Psoas muscle (tissue), 8 donors: Measurements from ENCODE around the gene C20orf144. TPM values are rescaled to one million over a fixed set of nuclear protein-coding genes. Genes with fewer than 3 reads are reported as not detected.

Experiments
- ATAC-seq, 4 donors: fragments of 200-7000 bp; cut with Tn5 transposase; one replicate each; pipeline ENCODE4 v1.9.1; 2020; ENCODE audit warnings: moderate library complexity in 3 of 4, mild to moderate bottlenecking in 2 of 4
- DNase-seq, 2 donors: peaks; one replicate each; pipeline ENCODE4 v3.0.0-alpha.2; 2020
- H3K27ac ChIP-seq: fragments of 200-600 bp; one replicate; pipeline ENCODE4 v1.8.0; 2022
- H3K27me3 ChIP-seq, 3 donors: fragments of 200-600 bp in 1 of 3; one replicate each; pipeline versions ENCODE4 v1.6.1 to v1.8.0; 2013 to 2022; ENCODE audit warnings: low read length in 2 of 3, mild to moderate bottlenecking in 2 of 3, moderate library complexity in 1 of 3; ENCODE audit not compliant: insufficient read depth in 3 of 3
- H3K36me3 ChIP-seq, 2 donors: fragments of 200-600 bp in 1 of 2; one replicate each; pipeline versions ENCODE4 v1.6.1 to v1.8.0; 2013 to 2022; ENCODE audit warnings: low read depth in 1 of 2, mild to moderate bottlenecking in 1 of 2, moderate library complexity in 1 of 2; ENCODE audit not compliant: insufficient read depth in 1 of 2
- H3K4me1 ChIP-seq: fragments of 200-600 bp; one replicate; pipeline ENCODE4 v1.8.0; 2022
- H3K4me3 ChIP-seq: fragments of 200-600 bp; one replicate; pipeline ENCODE4 v1.8.0; 2022; ENCODE audit warnings: mild to moderate bottlenecking
- H3K9me3 ChIP-seq: fragments of 200-600 bp; one replicate; pipeline ENCODE4 v1.8.0; 2022
- CTCF ChIP-seq: fragments of 200-600 bp; IDR thresholded peaks from one replicate; pipeline ENCODE4 v1.8.0; 2022; ENCODE audit warnings: antibody characterized with exemption
- WGBS, 3 donors: extraction: QIAGEN DNeasy Blood & Tissue Kit; methylation state at CpG; one replicate each; pipeline versions ENCODE4 v1.1.6 to v1.1.7; 2013; 5-methylcytosine and 5-hydroxymethylcytosine counted together
- intact Hi-C, 2 donors: fragments of 100-400 bp; cut with DNase I; formaldehyde crosslinking; loops; one replicate each; pipeline versions ENCODE4 v1.11.0 to v1.14.2; 2022
- polyA plus RNA-seq, 3 donors: library from polyadenylated mRNA; stranded (reverse); fragments of 200-250 nt; gene quantifications; one replicate each; pipeline ENCODE4 v1.2.3, GENCODE V29; 2013
- total RNA-seq, 4 donors: library from RNA; stranded (reverse); fragmentation: NEBNext Ultra II Directional in 2 of 4; extraction: Animal tissue kit (Norgen Biotek cat#: 25700) in 2 of 4; gene quantifications; one replicate each; pipeline versions ENCODE4 v1.2.1 to v1.2.4, GENCODE V29; 2021 to 2023
- donor health status: healthy with polysubstance abuse.
- donor health status: DM: no; HTN: no; CAD: no; lungs with moderate emphysema.
- donor health status: Bipolar disorder and iron deficiency.
- donor health status: healthy.
- donor health status: DM: yes; HTN: yes; CAD: no.
- donor health status: DM: no; HTN: no; CAD: no.
- donor health status: DM: no; HTN: no; CAD: no.
- donor health status: DM: yes; HTN: yes; CAD: no.

The C20orf144 gene
- total and polyA plus RNA-seq, 7 donors: 0.05 to 0.08 TPM; not detected in 5

- whole genome bisulfite sequencing, 3 donors: 59 to 68% (median 63%) methylated on average over 4 of the region's 4 CpGs
- ATAC-seq: no peak
- intact Hi-C loops: no loop called here
- H3K36me3 ChIP-seq: peaks cover 0 to 43% of the 10 kb centered on the region in 2 donors
- no peak for TF ChIP-seq CTCF
- H3K4me1 ChIP-seq: peaks cover 24% of the 10 kb centered on the region
- H3K9me3 ChIP-seq: no peaks in the 10 kb centered on the region
- peak overlapping the region; percentile 87 for H3K27ac ChIP-seq
- H3K4me3 ChIP-seq: peak overlapping the region; percentile 92
- DNase-seq: peak in 1 of 2 donors; percentile 50
- H3K27me3 ChIP-seq: no peaks in the 10 kb centered on the region
These were observed 10.9 kb downstream of the C20orf144 start for GRCh38 chr20:33673114-33673409.

- H3K36me3 ChIP-seq: peaks cover 0 to 39% of the 10 kb centered on the region in 2 donors
- H3K4me1 ChIP-seq: peaks cover 18% of the 10 kb centered on the region
- H3K27me3 ChIP-seq: no peaks in the 10 kb centered on the region
- TF ChIP-seq CTCF: no peak
- intact Hi-C loops: no loop called here
- ATAC-seq (peak; percentile 25 to 53 (median 38)), DNase-seq (peak in 1 of 2 donors; percentile 57)
- peak overlapping the region; percentile 92 for H3K4me3 ChIP-seq
- no peaks in the 10 kb centered on the region for H3K9me3 ChIP-seq
- WGBS, 3 donors: 8 to 16% (median 11%) methylated on average over 15 to 29 of the region's 29 CpGs
- peak overlapping the region; percentile 87 for H3K27ac ChIP-seq
These were observed 11.5 kb downstream of the C20orf144 start for GRCh38 chr20:33673410-33674293.

GRCh38 chr20:33674294-33675135 lies 12.4 kb downstream of the C20orf144 start, which contains the start of gene NECAB3:
Gene NECAB3 (minus strand): TSS chr20:33674428. CDS start chr20:33674352, 76 bp downstream.
- Histone ChIP-seq H3K4me1 (peaks cover 18% of the 10 kb centered on the region), H3K36me3 (peaks cover 0 to 30% of the 10 kb centered on the region in 2 donors)

More at GRCh38 chr20:33674294-33675135, 12.4 kb downstream of the C20orf144 start, which contains the start of gene NECAB3:
- intact Hi-C loops: no loop called here
- DNase-seq (peak; percentile 87 to 91), ATAC-seq (peak; percentile 87 to 89 (median 88))
- WGBS, 3 donors: 5 to 6% (median 5%) methylated on average over 46 to 73 of the region's 73 CpGs
- peak within 1 kb of the TSS; percentile 92 for H3K4me3 ChIP-seq
- no peaks in the 10 kb centered on the region for H3K9me3 ChIP-seq
- H3K27me3 ChIP-seq: no peaks in the 10 kb centered on the region
- peak within 1 kb of the TSS; percentile 87 for H3K27ac ChIP-seq
- no peak for TF ChIP-seq CTCF
